HL-60/S4 treated with retinoic acid at 250 ng/mL for 4 days and 3 days (cell line): Measurements from ENCODE around the gene ZNF678.

Experiments
- in situ Hi-C: fragments of 300-500 bp; cut with MboI; formaldehyde crosslinking; loops from 2 replicates; pipeline ENCODE4 v1.7.0; 2022; ENCODE audit warnings: low sequenced_read_pairs

Gene ZNF678

GRCh38 chr1:227563324-227564201, at the start of gene ZNF678:
Gene ZNF678, plus strand, starts transcription at chr1:227563556. Its CDS starts 87,436 bp downstream, at chr1:227650992.
- in situ Hi-C loops, result no loop called here

- in situ Hi-C loops, result no loop called here
Observed at GRCh38 chr1:227518876-227519275, 44.5 kb upstream of the ZNF678 start.

- in situ Hi-C loops, result no loop called here
Observed at GRCh38 chr1:227521782-227522181, 41.6 kb upstream of the ZNF678 start.

GRCh38 chr1:227526524-227526923, 36.8 kb upstream of the ZNF678 start:
- in situ Hi-C loops, result no loop called here

- in situ Hi-C loops, result no loop called here
Observed at GRCh38 chr1:227532019-227532619, 31.2 kb upstream of the ZNF678 start.

GRCh38 chr1:227540170-227541098, 22.9 kb upstream of the ZNF678 start:
- in situ Hi-C loops, result no loop called here

- in situ Hi-C loops, result no loop called here
Observed at GRCh38 chr1:227541129-227541528, 22.2 kb upstream of the ZNF678 start.

- in situ Hi-C loops, result no loop called here
Observed at GRCh38 chr1:227541796-227542152, 21.6 kb upstream of the ZNF678 start.

- in situ Hi-C loops, result no loop called here
Observed at GRCh38 chr1:227542153-227543120, 20.9 kb upstream of the ZNF678 start.

GRCh38 chr1:227543283-227544066, 19.9 kb upstream of the ZNF678 start:
- in situ Hi-C loops, result no loop called here

- in situ Hi-C loops, result no loop called here
Observed at GRCh38 chr1:227544067-227545050, 19.0 kb upstream of the ZNF678 start.

GRCh38 chr1:227545361-227545760, 18.0 kb upstream of the ZNF678 start:
- in situ Hi-C loops, result no loop called here

GRCh38 chr1:227546059-227546458, 17.3 kb upstream of the ZNF678 start:
- in situ Hi-C loops, result no loop called here

GRCh38 chr1:227546598-227547309, 16.6 kb upstream of the ZNF678 start:
- in situ Hi-C loops, result no loop called here

- in situ Hi-C loops, result no loop called here
Observed at GRCh38 chr1:227547310-227548118, 15.8 kb upstream of the ZNF678 start.

- in situ Hi-C loops, result no loop called here
Observed at GRCh38 chr1:227548119-227548397, 15.3 kb upstream of the ZNF678 start.

GRCh38 chr1:227548448-227548847, 14.9 kb upstream of the ZNF678 start:
- in situ Hi-C loops, result no loop called here
